ENCODE results near the gene DGKD.
A peak's percentile ranks its signal among the peaks of the same experiment; 100 is the strongest.

The DGKD gene

GRCh38 chr2:233346376-233346775, 7.9 kb upstream of the DGKD start:
- no peak overlapping the region for H3K4me3 ChIP-seq (ENCODE audit: low read length)
- no peak for DNase-seq (ENCODE audit: low read depth)
- TF ChIP-seq CTCF (conservative IDR thresholded peaks at IDR 0.05; ENCODE audit: low read depth, low read length), result no peak

GRCh38 chr2:233346930-233347329, 7.4 kb upstream of the DGKD start:
- DNase-seq (ENCODE audit: low read depth), result no peak
- TF ChIP-seq CTCF (conservative IDR thresholded peaks at IDR 0.05; ENCODE audit: low read depth, low read length), result no peak
- H3K4me3 ChIP-seq (ENCODE audit: low read length), result no peak overlapping the region

GRCh38 chr2:233349005-233349998, 5.0 kb upstream of the DGKD start:
- no peak for DNase-seq (ENCODE audit: low read depth)
- TF ChIP-seq CTCF (conservative IDR thresholded peaks at IDR 0.05; ENCODE audit: low read depth, low read length), result no peak
- H3K4me3 ChIP-seq (ENCODE audit: low read length), result no peak overlapping the region

GRCh38 chr2:233350708-233351107, 3.6 kb upstream of the DGKD start:
- peak; percentile 20 for TF ChIP-seq CTCF (conservative IDR thresholded peaks at IDR 0.05; ENCODE audit: low read depth, low read length)
- H3K4me3 ChIP-seq (ENCODE audit: low read length), result no peak overlapping the region
- peak; percentile 51 for DNase-seq (ENCODE audit: low read depth)

GRCh38 chr2:233351423-233351822, 2.9 kb upstream of the DGKD start:
- no peak for DNase-seq (ENCODE audit: low read depth)
- no peak overlapping the region for H3K4me3 ChIP-seq (ENCODE audit: low read length)
- no peak for TF ChIP-seq CTCF (conservative IDR thresholded peaks at IDR 0.05; ENCODE audit: low read depth, low read length)

- no peak for DNase-seq (ENCODE audit: low read depth)
- no peak overlapping the region for H3K4me3 ChIP-seq (ENCODE audit: low read length)
- no peak for TF ChIP-seq CTCF (conservative IDR thresholded peaks at IDR 0.05; ENCODE audit: low read depth, low read length)
Measured at GRCh38 chr2:233352141-233352842, 2.0 kb upstream of the DGKD start.
